A673 (cell line): Measurements from ENCODE around the gene LRSAM1. TPM values are rescaled to one million over a fixed set of nuclear protein-coding genes. Genes with fewer than 3 reads are reported as not detected.
"Not testable (repeated sequence)": the region's sequence is repeated elsewhere in the genome, so short reads cannot be mapped to it uniquely, and the experiment has no call there.

ENCODE experiments used
- BruUV-seq: library from RNA; stranded (reverse); fragments of 400-500 nt; replicated peaks from 2 replicates; lab custom pipeline; 2021; lab: Mats Ljungman, UMichigan
- CTCF ChIA-PET: fragments of 300-600 bp; sonication (Branson Sonifier 250); formaldehyde crosslinking; loops from one replicate; lab custom pipeline; 2022; ENCODE audit warnings: antibody characterized with exemption; lab: Charles Lee
- POLR2A ChIA-PET: fragments of 300-600 bp; sonication (Branson Sonifier 250); formaldehyde crosslinking; loops from one replicate; lab custom pipeline; 2022; ENCODE audit warnings: antibody characterized with exemption; ENCODE audit not compliant: low non-redundant PET; lab: Charles Lee
- DNase-seq: peaks from one replicate; pipeline ENCODE4 v3.0.0-alpha.2; 2015; ENCODE audit warnings: low spot score
- H3K27ac ChIP-seq: fragments of 200-600 bp; sonication (generic); 2 replicates; pipeline ENCODE4 v1.5.1; 2016; ENCODE audit warnings: mixed run types, low read depth, mild to moderate bottlenecking, mixed read lengths, antibody characterized with exemption, low read length; ENCODE audit not compliant: poor library complexity, severe bottlenecking
- H3K27me3 ChIP-seq: fragments of 200-600 bp; sonication (generic); replicated peaks from 2 replicates; pipeline ENCODE4 v1.6.1; 2017; ENCODE audit warnings: mixed run types, low read depth, mild to moderate bottlenecking, mixed read lengths, antibody characterized with exemption, low read length; ENCODE audit not compliant: insufficient read depth, poor library complexity
- H3K36me3 ChIP-seq: fragments of 200-600 bp; sonication (generic); 2 replicates; pipeline ENCODE4 v1.6.1; 2016; ENCODE audit warnings: mixed run types, mild to moderate bottlenecking, mixed read lengths, antibody characterized with exemption, low read length; ENCODE audit not compliant: insufficient read depth, poor library complexity, severe bottlenecking
- H3K4me1 ChIP-seq: fragments of 200-600 bp; sonication (generic); 2 replicates; pipeline ENCODE4 v1.6.1; 2017; ENCODE audit warnings: mixed run types, mild to moderate bottlenecking, mixed read lengths, antibody characterized with exemption, low read length; ENCODE audit not compliant: insufficient read depth, poor library complexity, severe bottlenecking
- H3K4me3 ChIP-seq: fragments of 200-600 bp; sonication (generic); 2 replicates; pipeline ENCODE4 v1.5.1; 2016; ENCODE audit warnings: low read depth, mixed run types, mild to moderate bottlenecking, mixed read lengths, low read length; ENCODE audit not compliant: poor library complexity, severe bottlenecking
- H3K9me3 ChIP-seq: fragments of 200-600 bp; sonication (generic); 2 replicates; pipeline ENCODE4 v1.6.1; 2016; ENCODE audit warnings: mixed run types, low read depth, mild to moderate bottlenecking, mixed read lengths, antibody characterized with exemption, low read length; ENCODE audit not compliant: poor library complexity, severe bottlenecking
- EZH2 ChIP-seq: fragments of 200-600 bp; sonication (generic); IDR thresholded peaks from 2 replicates; pipeline ENCODE4 v1.6.1; 2017; ENCODE audit warnings: borderline replicate concordance, low read depth, mild to moderate bottlenecking, mixed read lengths, antibody characterized with exemption, low read length; ENCODE audit not compliant: poor library complexity, severe bottlenecking
- intact Hi-C: fragments of 100-400 bp; cut with micrococcal nuclease; formaldehyde crosslinking; loops from one replicate; pipeline ENCODE4 v1.10.0; 2022; ENCODE audit not compliant: unreplicated experiment
- total RNA-seq: library from RNA; stranded (reverse); gene quantifications from 2 replicates; pipeline ENCODE4 v1.2.3, GENCODE V29; 2021
- TF ChIP-seq, protein P1 (sequence below): fragments of 300-800, 200-600 bp; sonication (generic); conservative IDR thresholded peaks from 2 replicates; pipeline ENCODE4 v1.5.1; 2017; ENCODE audit warnings: low read depth, mild to moderate bottlenecking, antibody characterized with exemption, low read length, moderate library complexity, mixed read lengths

LRSAM1 gene
- total RNA-seq, 1 experiment from 2014 or later: 15.8 TPM

DNA sequence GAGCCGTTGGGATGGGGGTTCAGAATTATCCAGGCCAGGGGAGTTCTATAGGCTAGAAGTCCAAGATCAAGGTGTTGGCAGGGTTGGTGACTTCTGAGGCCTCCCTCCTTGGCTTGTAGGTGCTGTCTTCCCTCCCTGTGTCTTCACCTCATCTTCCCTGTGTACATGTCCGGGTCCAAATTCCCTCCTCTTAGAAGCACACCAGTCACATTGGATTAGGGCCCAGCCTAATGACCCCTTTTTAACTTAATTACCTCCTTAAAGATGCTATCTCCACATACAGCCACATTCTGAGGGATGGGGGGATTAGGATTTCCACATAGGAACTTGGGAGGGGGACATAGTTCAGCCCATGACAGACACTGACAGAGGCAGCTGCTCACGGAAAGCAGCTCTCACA is 12.1 kb downstream of the LRSAM1 start:
- Histone ChIP-seq H3K4me3 (no peak overlapping the region), H3K36me3 (peaks cover 15% of the 10 kb centered on the region), H3K27me3 (no peaks in the 10 kb centered on the region), H3K27ac (no peak overlapping the region), H3K9me3 (no peaks in the 10 kb centered on the region), H3K4me1 (no peaks in the 10 kb centered on the region)
- no TSS peak for BruUV-seq
- CTCF ChIA-PET: no interaction called here
- intact Hi-C loops: no loop called here
- POLR2A ChIA-PET: no interaction called here
- no peak for DNase-seq
- TF ChIP-seq EZH2: no peak
- TF ChIP-seq, protein P1, sequence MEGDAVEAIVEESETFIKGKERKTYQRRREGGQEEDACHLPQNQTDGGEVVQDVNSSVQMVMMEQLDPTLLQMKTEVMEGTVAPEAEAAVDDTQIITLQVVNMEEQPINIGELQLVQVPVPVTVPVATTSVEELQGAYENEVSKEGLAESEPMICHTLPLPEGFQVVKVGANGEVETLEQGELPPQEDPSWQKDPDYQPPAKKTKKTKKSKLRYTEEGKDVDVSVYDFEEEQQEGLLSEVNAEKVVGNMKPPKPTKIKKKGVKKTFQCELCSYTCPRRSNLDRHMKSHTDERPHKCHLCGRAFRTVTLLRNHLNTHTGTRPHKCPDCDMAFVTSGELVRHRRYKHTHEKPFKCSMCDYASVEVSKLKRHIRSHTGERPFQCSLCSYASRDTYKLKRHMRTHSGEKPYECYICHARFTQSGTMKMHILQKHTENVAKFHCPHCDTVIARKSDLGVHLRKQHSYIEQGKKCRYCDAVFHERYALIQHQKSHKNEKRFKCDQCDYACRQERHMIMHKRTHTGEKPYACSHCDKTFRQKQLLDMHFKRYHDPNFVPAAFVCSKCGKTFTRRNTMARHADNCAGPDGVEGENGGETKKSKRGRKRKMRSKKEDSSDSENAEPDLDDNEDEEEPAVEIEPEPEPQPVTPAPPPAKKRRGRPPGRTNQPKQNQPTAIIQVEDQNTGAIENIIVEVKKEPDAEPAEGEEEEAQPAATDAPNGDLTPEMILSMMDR: no peak

DNA sequence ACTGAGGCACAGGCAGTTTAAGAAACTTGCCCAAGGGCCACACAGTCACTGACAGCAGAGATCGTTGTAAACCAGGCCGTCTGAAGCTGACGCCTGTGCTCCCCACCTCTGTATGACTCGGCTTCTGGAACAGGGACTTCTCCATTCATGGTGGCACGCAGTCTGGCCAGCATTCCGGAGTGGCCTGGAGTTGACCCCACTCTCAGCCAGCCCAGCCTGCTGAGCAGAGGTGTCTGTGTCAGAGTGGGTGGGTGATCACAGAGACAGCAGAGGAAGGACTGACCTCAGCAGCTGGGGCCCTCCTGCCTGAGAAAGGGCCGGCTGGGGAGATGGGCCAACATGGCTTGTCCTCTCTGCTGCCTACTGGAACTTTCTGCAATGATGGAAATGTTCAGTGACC is 12.6 kb downstream of the LRSAM1 start:
- no peak overlapping the region for H3K4me3 ChIP-seq
- H3K4me1 ChIP-seq: no peaks in the 10 kb centered on the region
- peaks cover 15% of the 10 kb centered on the region for H3K36me3 ChIP-seq
- ChIA-PET POLR2A (no interaction called here), CTCF (no interaction called here)
- intact Hi-C loops: no loop called here
- H3K9me3 ChIP-seq: no peaks in the 10 kb centered on the region
- TF ChIP-seq EZH2: no peak
- TF ChIP-seq, protein P1: no peak
- no TSS peak for BruUV-seq
- no peak for DNase-seq
- H3K27ac ChIP-seq: no peak overlapping the region
- no peaks in the 10 kb centered on the region for H3K27me3 ChIP-seq

DNA sequence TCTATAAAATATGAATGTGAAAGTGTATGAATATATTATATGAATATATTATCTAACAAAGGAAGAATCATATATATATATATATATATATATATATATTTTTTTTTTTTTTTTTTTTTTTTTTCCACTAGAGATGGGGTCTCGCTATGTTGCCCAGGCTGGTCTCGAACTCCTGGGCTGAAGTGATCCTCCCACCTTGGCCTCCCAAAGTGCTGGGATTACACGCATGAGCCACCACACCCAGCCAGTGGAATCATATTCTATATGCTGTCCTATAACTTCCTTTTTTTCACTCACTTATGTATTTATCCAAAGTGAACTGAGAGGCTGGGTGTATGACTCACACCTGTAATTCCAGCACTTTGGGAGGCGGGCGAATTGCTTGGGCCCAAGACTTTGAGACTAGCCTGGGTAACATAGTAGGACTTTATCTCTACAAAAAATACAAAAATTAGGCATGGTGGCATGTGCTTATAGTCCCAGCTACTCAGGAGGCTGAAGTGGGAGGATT is 15.2 kb downstream of the LRSAM1 start:
- POLR2A ChIA-PET, H3K4me1 ChIP-seq, H3K27ac ChIP-seq, DNase-seq, intact Hi-C loops, BruUV-seq, CTCF ChIA-PET, H3K4me3 ChIP-seq, H3K9me3 ChIP-seq, H3K27me3 ChIP-seq: not testable (repeated sequence)
- peaks cover 15% of the 10 kb centered on the region for H3K36me3 ChIP-seq

DNA sequence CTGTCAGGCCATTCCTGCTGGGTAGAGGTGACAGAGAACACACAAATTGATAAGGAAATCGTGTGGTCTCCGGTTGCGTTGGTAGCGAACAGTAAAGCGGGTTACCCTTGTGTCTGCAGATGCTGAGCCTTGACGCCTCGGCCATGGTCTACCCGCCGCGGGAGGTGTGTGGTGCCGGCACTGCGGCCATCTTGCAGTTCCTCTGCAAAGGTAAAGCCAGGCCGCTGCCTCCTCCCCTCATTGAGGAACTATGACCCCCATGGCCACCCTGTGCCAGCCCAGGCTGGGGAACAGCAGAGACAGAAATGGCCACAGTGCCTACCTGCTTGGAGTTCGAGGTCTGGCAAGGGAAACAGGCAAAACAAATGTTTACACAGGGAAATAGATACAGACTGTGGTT is 16.3 kb downstream of the LRSAM1 start:
- no peaks in the 10 kb centered on the region for H3K4me1 ChIP-seq
- H3K36me3 ChIP-seq: peaks cover 8% of the 10 kb centered on the region
- TF ChIP-seq, protein P1: no peak
- TF ChIP-seq EZH2: no peak
- H3K9me3 ChIP-seq: no peaks in the 10 kb centered on the region
- CTCF ChIA-PET: no interaction called here
- intact Hi-C loops: no loop called here
- BruUV-seq: no TSS peak
- no peak for DNase-seq
- H3K27ac ChIP-seq: no peak overlapping the region
- H3K4me3 ChIP-seq: no peak overlapping the region
- H3K27me3 ChIP-seq: no peaks in the 10 kb centered on the region
- POLR2A ChIA-PET: no interaction called here
